Lower leg skin (tissue), 4 donors: ENCODE measurements around the gene HK3. TPM values are rescaled to one million over a fixed set of nuclear protein-coding genes. Genes with fewer than 3 reads are reported as not detected.

ENCODE experiments used
- DNase-seq, 2 donors: peaks; one replicate each; pipeline ENCODE4 v3.0.0-alpha.2; 2019; ENCODE audit warnings: low spot score in 2 of 2
- H3K4me3 ChIP-seq: fragments of 200-600 bp; sonication (generic); 2 replicates; pipeline ENCODE4 v1.5.1; 2017; ENCODE audit warnings: mild to moderate bottlenecking, low read depth; ENCODE audit not compliant: poor library complexity, severe bottlenecking
- CTCF ChIP-seq, 3 donors: fragments of 450-650 bp; IDR thresholded peaks; one replicate each; pipeline ENCODE4 v1.5.1; 2016; ENCODE audit warnings: antibody characterized with exemption in 3 of 3, mild to moderate bottlenecking in 3 of 3, moderate library complexity in 2 of 3
- POLR2A ChIP-seq, 2 donors: fragments of 450-650 bp; IDR thresholded peaks; one replicate each; pipeline ENCODE4 v1.6.1; 2016 to 2017; ENCODE audit warnings: antibody characterized with exemption in 2 of 2, mild to moderate bottlenecking in 1 of 2, moderate library complexity in 1 of 2
- WGBS, 2 donors: methylation state at CpG; one replicate each; pipeline ENCODE4 v1.1.5; 2018; 5-methylcytosine and 5-hydroxymethylcytosine counted together
- intact Hi-C: fragments of 100-400 bp; cut with DNase I; formaldehyde crosslinking; loops from one replicate; pipeline ENCODE4 v1.15.0; 2023; ENCODE audit warnings: low total_unique reads
- total RNA-seq, 4 donors: library from RNA; depleted of rRNA; stranded (reverse); fragments of >200 nt; gene quantifications; one replicate each; pipeline ENCODE4 v1.1.0, GENCODE V29; 2016

Gene HK3
- total RNA-seq, 4 donors from 2014 or later = 0.32 to 1.7 (median 0.76) TPM

GRCh38 chr5:176941951-176942350, 42.8 kb upstream of the HK3 start:
- intact Hi-C loops = no loop called here
- 81 to 85% methylated on average over 9 of the region's 9 CpGs for WGBS, 2 donors
- no peak for TF ChIP-seq POLR2A (IDR thresholded peaks at IDR 0.05)
- no peak for TF ChIP-seq CTCF (IDR thresholded peaks at IDR 0.05)
- DNase-seq = no peak
- no peak overlapping the region for H3K4me3 ChIP-seq

- 86 to 95% methylated on average over 1 of the region's 1 CpG for WGBS, 2 donors
- no peak for DNase-seq
- intact Hi-C loops = no loop called here
- TF ChIP-seq POLR2A (IDR thresholded peaks at IDR 0.05) (no peak), CTCF (IDR thresholded peaks at IDR 0.05) (no peak)
- H3K4me3 ChIP-seq = no peak overlapping the region
These were observed 39.3 kb upstream of the HK3 start for GRCh38 chr5:176938472-176938871.

- 31 to 94% methylated on average over 1 of the region's 1 CpG for WGBS, 2 donors
- intact Hi-C loops = no loop called here
- DNase-seq = no peak
- TF ChIP-seq POLR2A (IDR thresholded peaks at IDR 0.05) = no peak
- TF ChIP-seq CTCF (IDR thresholded peaks at IDR 0.05) = no peak
- H3K4me3 ChIP-seq = no peak overlapping the region
These were observed 35.9 kb upstream of the HK3 start for GRCh38 chr5:176935017-176935416.

- no peak for DNase-seq
- intact Hi-C loops = no loop called here
These were observed 35.3 kb upstream of the HK3 start for GRCh38 chr5:176934309-176934930.

GRCh38 chr5:176929654-176930053, 30.5 kb upstream of the HK3 start:
- no peak for DNase-seq
- H3K4me3 ChIP-seq = no peak overlapping the region
- WGBS, 2 donors = 91 to 95% methylated on average over 1 of the region's 1 CpG
- TF ChIP-seq CTCF (IDR thresholded peaks at IDR 0.05) = no peak
- TF ChIP-seq POLR2A (IDR thresholded peaks at IDR 0.05) = no peak
- intact Hi-C loops = no loop called here

More at GRCh38 chr5:176934309-176934930, 35.3 kb upstream of the HK3 start:
- H3K4me3 ChIP-seq = no peak overlapping the region
- TF ChIP-seq CTCF (IDR thresholded peaks at IDR 0.05) (no peak), POLR2A (IDR thresholded peaks at IDR 0.05) (no peak)
- WGBS, 2 donors = 90 to 92% methylated on average over 7 of the region's 7 CpGs

GRCh38 chr5:176927562-176927961, 28.4 kb upstream of the HK3 start:
- intact Hi-C loops = no loop called here
- no peak for DNase-seq
- TF ChIP-seq CTCF (IDR thresholded peaks at IDR 0.05) (no peak), POLR2A (IDR thresholded peaks at IDR 0.05) (no peak)
- WGBS, 2 donors = 81 to 91% methylated on average over 3 of the region's 3 CpGs
- H3K4me3 ChIP-seq = no peak overlapping the region
